OCI-LY7 (cell line): ENCODE measurements around the gene ARID5B.

Source experiments
- CTCF ChIP-seq: fragments of 200-600 bp; sonication (generic); conservative IDR thresholded peaks from 2 replicates; pipeline ENCODE4 v1.5.1; 2014; ENCODE audit warnings: mild to moderate bottlenecking, antibody characterized with exemption, low read length, moderate library complexity, mixed read lengths
- EZH2phosphoT487 ChIP-seq: fragments of 200-600 bp; sonication (generic); IDR thresholded peaks from 2 replicates; pipeline ENCODE4 v1.6.1; 2018; ENCODE audit warnings: low read depth, borderline replicate concordance, mild to moderate bottlenecking, mixed run types, antibody characterized with exemption, low read length, moderate library complexity, mixed read lengths

- no peak for TF ChIP-seq CTCF
- TF ChIP-seq EZH2phosphoT487: no peak
Measured at GRCh38 chr10:62056698-62057097, 155.2 kb downstream of the ARID5B start.
